Measurements from ENCODE around the gene MAP3K14.

Gene MAP3K14

GRCh38 chr17:45338996-45339535, 22.2 kb upstream of the MAP3K14 start:
- DNase-seq (ENCODE audit: low read depth in 2 of 2), result no peak

GRCh38 chr17:45338023-45338781, 21.4 kb upstream of the MAP3K14 start:
- no peak for DNase-seq (ENCODE audit: low read depth in 2 of 2)

- no peak for DNase-seq (ENCODE audit: low read depth in 2 of 2)
Observed at GRCh38 chr17:45336390-45337182, 19.8 kb upstream of the MAP3K14 start.

- DNase-seq (ENCODE audit: low read depth in 2 of 2), result no peak
Observed at GRCh38 chr17:45335721-45336120, 18.9 kb upstream of the MAP3K14 start.

DNA sequence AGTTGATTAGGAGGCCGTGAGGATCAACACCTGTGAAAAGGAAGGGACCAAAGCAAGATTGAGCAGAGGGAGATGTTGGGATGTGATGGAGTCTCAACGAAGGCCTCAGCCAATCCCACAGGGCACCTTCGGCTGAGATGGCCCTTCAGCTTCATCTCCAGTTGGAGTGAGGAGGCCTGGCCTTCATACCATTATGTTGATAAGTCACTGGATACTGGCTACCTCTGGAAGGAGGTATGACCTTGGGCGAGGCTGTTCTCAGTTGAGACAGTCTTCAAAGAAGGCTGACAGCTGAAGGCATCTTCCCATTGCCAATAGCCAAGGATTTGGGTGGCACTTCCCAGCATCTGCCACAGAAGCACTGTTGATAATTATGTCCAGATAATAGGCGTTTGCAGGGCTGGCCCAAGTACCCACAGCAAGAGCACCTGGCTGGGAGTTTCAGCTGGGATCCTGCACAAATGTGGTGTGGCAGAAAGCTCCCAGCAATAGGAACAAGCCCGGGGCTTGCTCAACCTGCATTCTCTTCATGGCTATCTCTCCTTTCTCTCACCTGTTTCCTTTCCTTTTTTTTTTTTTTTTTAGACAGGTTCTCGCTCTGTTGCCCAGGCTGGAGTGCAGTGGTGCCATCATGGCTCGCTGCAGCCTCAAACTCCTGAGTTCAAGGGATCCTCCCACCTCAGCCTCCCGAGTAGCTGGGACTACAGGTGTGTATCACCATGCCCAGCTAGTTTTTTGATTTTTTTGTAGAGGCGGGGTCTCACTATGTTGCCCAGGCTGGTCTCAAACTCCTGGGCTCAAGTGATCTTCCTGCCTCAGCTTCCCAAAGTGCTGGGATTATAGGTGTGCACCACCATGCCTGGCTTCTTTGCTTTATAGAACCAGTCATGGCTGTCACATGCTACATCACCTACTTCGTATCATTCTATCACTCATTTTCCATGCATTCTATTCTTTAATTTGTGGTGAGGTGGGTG, 18.2 kb upstream of the MAP3K14 start:
- no peak for DNase-seq (ENCODE audit: low read depth in 2 of 2)

GRCh38 chr17:45334231-45334630, 17.4 kb upstream of the MAP3K14 start:
- DNase-seq (ENCODE audit: low read depth in 2 of 2), result no peak

DNA sequence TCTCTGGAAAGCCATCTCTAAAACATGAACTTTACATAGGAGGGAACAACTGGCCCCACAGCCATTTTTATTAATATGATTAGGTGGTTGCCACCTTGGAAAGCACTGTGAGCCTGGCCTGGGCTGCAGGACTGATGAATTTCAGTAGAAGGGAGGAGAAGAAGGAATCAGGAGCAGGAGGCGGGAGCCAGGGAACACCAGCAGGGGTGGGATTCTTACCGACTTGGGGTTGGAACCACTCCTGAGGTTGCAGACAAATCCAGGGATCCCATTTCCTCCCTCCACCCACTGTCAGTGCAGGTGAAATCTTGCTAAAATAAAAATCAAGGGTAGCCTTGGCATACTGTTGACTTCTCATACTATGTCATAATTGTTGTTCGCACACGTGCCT, 16.9 kb upstream of the MAP3K14 start:
- DNase-seq (ENCODE audit: low read depth in 2 of 2), result no peak

DNA sequence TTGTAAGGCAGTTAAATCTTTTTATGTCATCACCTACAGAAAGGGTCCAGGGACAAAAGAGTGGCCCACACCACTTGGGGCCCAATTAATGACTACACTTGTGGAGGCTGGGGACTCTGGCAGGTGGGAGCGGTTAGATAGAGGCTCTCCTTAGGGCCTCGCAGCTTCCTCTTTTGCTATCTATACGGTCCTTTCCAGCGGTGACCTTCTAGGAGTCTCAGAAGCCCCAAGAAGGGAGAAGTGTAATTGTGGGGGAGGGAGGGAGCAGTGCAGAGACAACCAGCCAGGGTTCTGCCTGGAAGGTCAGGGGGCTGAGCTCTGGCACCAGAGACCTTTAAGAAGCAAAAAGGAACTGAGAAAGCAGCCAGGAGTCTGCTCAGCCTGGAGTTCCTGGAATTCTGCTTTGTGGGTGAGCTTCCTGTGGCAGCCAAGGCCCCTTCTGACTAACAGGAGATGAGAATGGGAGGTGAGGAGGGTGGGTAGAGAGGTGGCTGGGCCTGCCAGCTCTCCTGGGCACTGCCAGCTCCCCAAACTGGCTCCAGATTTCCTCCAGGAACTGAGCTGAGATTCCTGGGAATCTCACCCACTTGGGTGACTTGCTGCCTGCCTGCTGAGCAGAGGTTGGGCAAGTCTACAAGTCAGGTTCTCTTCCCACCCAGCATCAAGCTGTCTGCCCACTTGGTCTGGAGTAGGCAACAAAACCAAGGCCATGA, 16.3 kb upstream of the MAP3K14 start:
- DNase-seq (ENCODE audit: low read depth in 2 of 2), result no peak

- DNase-seq (ENCODE audit: low read depth in 2 of 2), result no peak
Observed at GRCh38 chr17:45332505-45332904, 15.7 kb upstream of the MAP3K14 start.

GRCh38 chr17:45326626-45327025, 9.8 kb upstream of the MAP3K14 start:
- DNase-seq (ENCODE audit: low read depth in 2 of 2), result no peak

- DNase-seq (ENCODE audit: low read depth in 2 of 2), result no peak
Observed at GRCh38 chr17:45325810-45326209, 9.0 kb upstream of the MAP3K14 start.

DNA sequence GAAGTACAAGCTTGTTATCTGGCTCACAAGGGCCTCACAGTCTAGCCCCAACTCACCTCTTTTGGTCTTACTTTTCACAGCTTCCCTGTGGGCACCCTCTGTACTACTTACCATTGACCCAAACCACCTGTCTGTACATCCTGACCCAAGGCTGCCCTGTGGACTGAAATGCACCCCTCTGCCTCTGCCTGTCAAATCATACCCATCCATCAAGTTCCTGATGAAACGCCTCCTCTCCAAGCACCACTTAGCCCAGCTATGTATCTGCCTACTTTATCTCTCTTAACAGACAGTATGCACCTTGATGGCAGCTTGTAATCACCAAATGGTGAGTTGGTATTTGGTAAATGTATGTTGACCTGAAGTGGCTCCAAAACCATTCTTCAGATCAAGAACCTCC, 7.5 kb upstream of the MAP3K14 start:
- DNase-seq (ENCODE audit: low read depth in 2 of 2), result no peak

DNA sequence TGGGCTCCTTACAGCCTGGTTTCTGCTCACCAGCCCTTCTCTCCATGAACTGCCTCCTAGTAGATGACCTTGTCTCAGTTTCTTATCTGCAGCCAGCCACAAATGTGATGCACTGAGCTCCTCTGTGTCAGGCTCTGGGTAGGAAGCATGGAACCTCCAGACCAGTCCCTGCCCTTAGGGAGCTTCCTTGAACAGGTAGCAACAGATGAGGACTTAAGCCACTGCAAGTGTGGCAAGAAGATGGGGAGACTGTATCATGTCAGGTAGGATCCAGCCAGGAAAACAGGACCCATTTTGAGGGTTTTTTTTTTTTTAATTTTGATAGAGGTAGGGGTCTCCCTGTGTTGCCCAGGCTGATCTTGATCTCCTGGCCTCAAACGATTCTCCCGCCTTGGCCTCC, 5.3 kb upstream of the MAP3K14 start:
- no peak for DNase-seq (ENCODE audit: low read depth in 2 of 2)

DNA sequence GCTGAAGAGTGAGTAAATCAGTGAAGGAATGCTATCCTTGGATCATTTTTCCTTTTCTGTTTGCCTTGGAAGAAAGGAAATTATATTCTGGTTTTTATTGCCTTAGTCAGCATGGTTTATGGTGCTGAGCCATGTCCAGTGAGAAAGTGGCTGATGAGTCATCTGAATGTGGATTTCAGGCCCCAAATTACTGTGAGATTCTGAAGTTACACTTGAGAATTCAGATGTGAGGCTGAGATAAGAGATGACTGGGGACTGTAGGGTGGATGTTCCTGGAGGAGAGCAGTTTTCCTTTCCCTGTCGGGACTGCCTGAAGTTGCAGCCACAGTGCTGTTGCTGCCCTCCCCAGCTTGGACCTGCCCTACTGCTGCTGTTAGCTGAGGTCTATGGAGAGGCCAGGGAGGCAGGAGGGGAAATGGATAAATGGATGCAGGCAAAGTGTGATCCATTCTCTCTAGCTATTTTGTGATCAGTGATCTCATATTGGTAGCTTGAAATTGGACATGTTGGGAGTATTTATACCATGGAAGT, 4.2 kb upstream of the MAP3K14 start:
- DNase-seq (ENCODE audit: low read depth in 2 of 2), result no peak

GRCh38 chr17:45320349-45320930, 3.6 kb upstream of the MAP3K14 start:
- no peak for DNase-seq (ENCODE audit: low read depth in 2 of 2)

- DNase-seq (ENCODE audit: low read depth in 2 of 2), result no peak
Observed at GRCh38 chr17:45319239-45319703, 2.5 kb upstream of the MAP3K14 start.

DNA sequence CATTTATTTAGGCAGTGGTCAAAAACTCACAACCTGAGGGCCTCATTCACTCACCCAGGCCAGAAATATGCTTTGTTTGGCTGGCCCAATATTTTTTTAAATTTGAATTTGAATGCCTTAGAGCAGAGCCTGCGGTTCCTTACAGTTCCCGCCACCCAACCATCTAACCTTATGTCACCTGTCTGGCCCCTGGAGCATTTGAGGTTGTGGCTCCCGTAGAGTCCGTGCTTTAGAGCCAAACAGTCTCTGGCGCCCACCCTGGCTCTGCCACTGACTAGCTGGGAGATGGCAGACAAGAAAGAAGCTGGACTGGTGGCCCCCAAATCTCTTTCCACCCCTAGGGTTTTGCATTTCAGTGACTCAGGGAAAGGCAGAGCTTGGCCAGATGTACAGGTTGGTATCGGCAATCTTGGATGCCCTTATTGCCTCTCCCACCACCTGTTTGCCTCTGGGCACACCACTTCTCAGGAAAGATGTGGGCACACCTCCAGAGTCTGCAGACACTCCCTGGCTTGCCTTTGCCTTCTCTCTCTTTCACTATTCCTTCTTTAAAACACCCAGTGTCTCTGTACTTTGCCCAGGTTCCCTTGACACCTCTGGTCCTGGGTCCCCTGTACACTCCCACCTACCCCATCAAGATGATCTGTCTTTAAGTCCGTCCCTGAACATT, 1.9 kb upstream of the MAP3K14 start:
- no peak for DNase-seq (ENCODE audit: low read depth in 2 of 2)

DNA sequence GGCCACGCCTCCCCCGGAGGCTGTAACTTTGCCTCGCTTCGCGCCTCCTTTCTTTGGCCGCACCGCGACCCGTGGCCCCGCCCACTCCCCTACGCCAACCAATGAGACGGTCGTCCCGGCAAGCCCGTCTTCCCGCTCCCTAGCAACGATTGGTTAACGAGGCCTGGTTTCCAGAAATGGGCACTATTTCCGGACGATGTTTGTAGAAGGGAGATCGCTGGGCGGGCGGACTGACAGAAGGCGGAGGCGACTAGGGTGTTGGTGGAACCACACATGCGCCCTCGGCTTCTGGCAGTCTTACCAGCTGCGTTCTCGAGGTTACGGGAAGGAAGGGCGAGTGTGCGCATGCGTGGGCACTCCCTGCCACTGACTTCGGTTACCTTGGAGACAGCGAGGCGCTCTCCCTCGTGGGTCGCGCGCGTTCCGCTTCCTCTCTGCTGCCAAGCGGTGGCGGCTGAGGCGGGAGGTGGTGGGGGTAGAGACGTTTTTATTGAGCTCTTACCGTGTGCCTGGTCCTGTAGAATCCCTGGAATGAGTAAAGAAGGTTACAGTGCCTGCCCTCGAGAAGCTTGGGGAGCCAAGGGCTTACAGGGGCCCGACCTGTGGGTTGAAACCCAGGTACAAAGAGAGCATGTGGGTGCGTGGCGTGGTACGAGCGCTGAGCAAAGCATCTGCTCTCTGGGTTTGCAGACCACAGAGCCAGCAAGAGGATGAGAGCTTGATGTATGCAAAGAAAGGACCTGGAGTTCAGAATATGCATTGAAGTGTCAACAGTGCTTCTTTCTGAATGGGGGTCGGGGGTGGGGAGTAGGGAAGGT, 500 bp upstream of the MAP3K14 start:
- DNase-seq (ENCODE audit: low read depth in 2 of 2), result peak; percentile 99

Data from stimulated activated CD8-positive, alpha-beta memory T cell treated with anti-CD3 and anti-CD28 coated beads, Interleukin-15, amount 100 ng/mL, for 4 hours (primary cell).